ENCODE results near the gene USP38.
"Not testable (repeated sequence)": the region's sequence is repeated elsewhere in the genome, so short reads cannot be mapped to it uniquely, and the experiment has no call there.

The USP38 gene

GRCh38 chr4:143267690-143268089, 83.0 kb downstream of the USP38 start:
- H3K4me1 Mint-ChIP-seq (ENCODE audit: low read depth); H3K9me3 Mint-ChIP-seq (ENCODE audit: low read depth); H3K4me3 Mint-ChIP-seq; H3K27ac Mint-ChIP-seq; H3K36me3 Mint-ChIP-seq; H3K27me3 Mint-ChIP-seq: not testable (repeated sequence)

- peaks cover 5% of the 10 kb centered on the region for H3K9me3 Mint-ChIP-seq (ENCODE audit: low read depth)
- peaks cover 2% of the 10 kb centered on the region for H3K27me3 Mint-ChIP-seq
- H3K4me1 Mint-ChIP-seq (ENCODE audit: low read depth): no peaks in the 10 kb centered on the region
- H3K27ac Mint-ChIP-seq: no peak overlapping the region
- no peak overlapping the region for H3K4me3 Mint-ChIP-seq
- H3K36me3 Mint-ChIP-seq: no peaks in the 10 kb centered on the region
Measured at GRCh38 chr4:143270256-143270838, 85.6 kb downstream of the USP38 start.
